ENCODE results near the gene TAS2R43. TPM values are rescaled to one million over a fixed set of nuclear protein-coding genes. Genes with fewer than 3 reads are reported as not detected.
"Not testable (repeated sequence)": the region's sequence is repeated elsewhere in the genome, so short reads cannot be mapped to it uniquely, and the experiment has no call there.

TAS2R43 gene
- polyA plus RNA-seq (ENCODE audit: insufficient read length in 4 of 4): under 1 TPM; 0.16 to 0.62 (median 0.40) TPM

- DNase-seq (ENCODE audit: low read depth in 4 of 4, low spot score in 3 of 4): no peak
Observed at GRCh38 chr12:11092128-11092527, at the start of gene TAS2R43. TSS of gene TAS2R43 (minus strand) at chr12:11092313. CDS start at chr12:11092229, 84 bp downstream.

GRCh38 chr12:11136075-11136474, 44.0 kb upstream of the TAS2R43 start:
- no peak for DNase-seq (ENCODE audit: low read depth in 4 of 4, low spot score in 3 of 4)

DNA sequence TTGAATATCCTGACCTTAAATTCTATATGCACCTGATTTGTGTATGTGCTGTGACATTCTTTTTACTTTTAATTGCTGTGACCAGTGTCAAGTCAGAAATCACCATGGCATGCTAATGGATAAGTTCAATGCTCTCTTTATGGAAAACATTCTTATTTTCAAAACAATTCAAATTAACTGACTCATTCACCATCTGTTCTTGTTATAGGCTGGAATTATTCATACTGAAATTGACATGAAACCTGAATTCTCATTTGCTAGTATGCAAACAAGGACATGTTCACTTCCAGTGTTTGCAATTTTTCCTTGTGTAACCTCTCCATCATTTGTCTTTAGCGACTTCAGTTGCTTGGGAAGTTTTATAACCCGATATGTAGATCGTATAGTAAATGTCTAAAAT, 42.2 kb upstream of the TAS2R43 start, which contains the start of gene TAS2R30:
TSS of gene TAS2R30 (minus strand) at position 340 of the 400 bp plus-strand sequence. CDS start 400 bp downstream, outside the sequence.
- no peak for DNase-seq (ENCODE audit: low read depth in 4 of 4, low spot score in 3 of 4)

GRCh38 chr12:11133816-11134215, 41.7 kb upstream of the TAS2R43 start:
- DNase-seq (ENCODE audit: low read depth in 4 of 4, low spot score in 3 of 4): no peak

DNA sequence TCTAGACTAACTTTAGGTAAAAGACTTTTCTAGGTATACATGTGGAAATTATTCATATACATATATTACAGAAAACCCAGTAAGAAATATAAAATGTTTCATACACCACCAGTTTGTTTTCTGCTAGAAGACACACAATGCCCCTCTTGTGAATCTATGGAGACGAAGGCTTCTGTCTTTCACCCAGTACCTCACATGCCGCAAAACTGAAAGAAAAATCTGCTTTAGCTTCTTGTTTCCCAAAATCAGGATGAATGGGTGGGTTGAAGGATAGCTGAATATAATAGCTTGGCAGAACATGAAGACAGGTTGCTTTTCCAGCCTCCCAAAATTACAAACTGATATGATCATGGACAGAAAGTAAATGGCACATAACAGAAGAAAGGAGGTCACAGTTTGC, 41.0 kb upstream of the TAS2R43 start:
- no peak for DNase-seq (ENCODE audit: low read depth in 4 of 4, low spot score in 3 of 4)

DNA sequence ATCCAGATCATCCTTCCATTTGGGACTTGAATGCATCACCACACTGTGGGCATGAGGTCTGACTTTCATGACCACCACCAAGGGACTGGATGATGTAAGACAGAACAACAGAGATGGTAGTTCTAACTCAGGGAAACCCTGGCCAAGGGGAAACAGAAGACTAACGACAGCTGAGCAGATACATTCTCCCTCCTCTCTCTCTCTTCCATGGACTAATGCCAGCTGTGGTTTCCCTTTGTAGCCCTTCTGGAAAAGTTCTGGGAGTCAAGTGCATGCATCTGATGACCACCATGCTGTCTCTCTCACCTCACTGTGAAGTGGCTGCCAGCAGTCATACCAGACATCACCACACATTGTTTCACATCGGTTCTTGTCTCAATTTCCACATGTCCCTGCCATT, 38.9 kb upstream of the TAS2R43 start:
- no peak for DNase-seq (ENCODE audit: low read depth in 4 of 4, low spot score in 3 of 4)

- no peak for DNase-seq (ENCODE audit: low read depth in 4 of 4, low spot score in 3 of 4)
Observed at GRCh38 chr12:11130382-11130781, 38.3 kb upstream of the TAS2R43 start.

GRCh38 chr12:11114130-11114529, 22.0 kb upstream of the TAS2R43 start:
- DNase-seq (ENCODE audit: low read depth in 4 of 4, low spot score in 3 of 4): not testable (repeated sequence)

DNA sequence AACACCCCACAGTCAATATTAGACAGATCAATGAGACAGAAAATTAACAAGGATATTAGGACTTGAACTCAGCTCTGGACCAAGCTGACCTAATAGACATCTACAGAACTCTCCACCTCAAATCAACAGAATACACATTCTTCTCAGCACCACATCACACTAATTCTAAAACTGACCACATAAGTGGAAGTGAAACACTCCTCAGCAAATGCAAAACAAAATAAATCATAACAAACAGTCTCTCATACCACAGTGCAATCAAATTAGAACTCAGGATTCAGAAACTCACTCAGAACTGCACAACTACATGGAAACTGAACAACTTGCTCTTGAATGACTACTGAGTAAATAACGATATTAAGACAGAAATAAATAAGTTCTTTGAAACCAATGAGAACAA, 19.1 kb upstream of the TAS2R43 start:
- DNase-seq (ENCODE audit: low read depth in 4 of 4, low spot score in 3 of 4): not testable (repeated sequence)

GRCh38 chr12:11108862-11109261, 16.7 kb upstream of the TAS2R43 start:
- DNase-seq (ENCODE audit: low read depth in 4 of 4, low spot score in 3 of 4): no peak

DNA sequence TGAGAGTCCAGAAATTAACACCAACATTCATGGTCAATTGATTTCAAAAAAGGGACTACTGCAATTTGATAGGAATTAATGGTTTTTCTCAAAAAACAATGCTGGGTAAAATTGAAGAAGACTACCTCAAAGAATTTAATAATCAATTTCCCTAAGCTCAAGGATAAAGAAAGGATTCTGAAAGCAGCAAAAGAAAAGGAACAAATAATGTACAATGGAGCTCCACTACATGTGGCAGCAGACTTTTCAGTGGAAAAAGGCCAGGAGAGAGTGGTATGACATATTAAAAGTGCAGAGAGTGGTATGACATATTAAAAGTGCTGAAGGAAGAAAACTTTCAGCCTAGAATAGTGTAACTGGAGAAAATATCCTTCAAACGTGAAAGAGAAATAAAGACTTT, 15.6 kb upstream of the TAS2R43 start:
- no peak for DNase-seq (ENCODE audit: low read depth in 4 of 4, low spot score in 3 of 4)

GRCh38 chr12:11106288-11106687, 14.2 kb upstream of the TAS2R43 start:
- DNase-seq (ENCODE audit: low read depth in 4 of 4, low spot score in 3 of 4): no peak

- DNase-seq (ENCODE audit: low read depth in 4 of 4, low spot score in 3 of 4): no peak
Observed at GRCh38 chr12:11105546-11105945, 13.4 kb upstream of the TAS2R43 start.

GRCh38 chr12:11094910-11095309, 2.8 kb upstream of the TAS2R43 start:
- not testable (repeated sequence) for DNase-seq (ENCODE audit: low read depth in 4 of 4, low spot score in 3 of 4)

- no peak for DNase-seq (ENCODE audit: low read depth in 4 of 4, low spot score in 3 of 4)
Observed at GRCh38 chr12:11089246-11089645, 2.9 kb downstream of the TAS2R43 start.

DNA sequence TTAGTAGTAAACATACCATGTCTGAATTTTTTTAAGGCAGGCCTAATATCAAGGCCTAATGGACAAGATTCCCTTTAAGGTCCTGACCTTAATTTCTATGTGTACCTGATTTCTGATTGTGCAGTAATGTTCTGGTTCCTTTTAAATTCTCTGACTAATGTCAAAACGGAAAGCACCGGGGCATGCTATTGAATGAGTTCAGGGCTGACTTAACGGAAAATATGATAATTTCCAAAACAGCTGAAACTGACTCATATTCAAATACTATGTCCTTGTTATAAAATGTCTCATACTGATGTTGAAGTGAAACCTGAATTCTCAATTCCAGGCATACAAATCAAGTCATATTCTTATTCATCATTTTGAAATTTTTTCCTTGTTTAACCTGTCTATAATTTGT, 6.7 kb downstream of the TAS2R43 start:
- DNase-seq (ENCODE audit: low read depth in 4 of 4, low spot score in 3 of 4): no peak

GRCh38 chr12:11081987-11082386, 10.1 kb downstream of the TAS2R43 start:
- DNase-seq (ENCODE audit: low read depth in 4 of 4, low spot score in 3 of 4): no peak

DNA sequence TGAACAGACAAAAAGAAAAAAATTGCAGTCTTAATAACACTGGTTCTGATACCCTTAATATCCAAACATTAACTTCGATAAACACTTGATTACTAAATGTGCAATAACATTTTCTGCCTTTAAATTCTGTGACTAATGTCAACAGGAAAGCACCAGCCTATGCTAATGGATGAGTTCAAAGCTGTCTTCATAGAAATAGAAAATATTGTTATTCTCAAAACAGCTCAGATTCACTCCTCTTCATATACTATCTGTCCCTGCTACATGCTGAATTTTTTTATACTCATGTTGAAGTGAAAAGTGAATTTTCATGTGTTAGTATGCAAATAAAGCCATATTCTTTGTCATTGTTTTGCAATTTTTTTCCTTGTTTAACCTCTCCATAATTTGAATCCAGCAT, 13.9 kb downstream of the TAS2R43 start:
- no peak for DNase-seq (ENCODE audit: low read depth in 4 of 4, low spot score in 3 of 4)

GRCh38 chr12:11075642-11076041, 16.5 kb downstream of the TAS2R43 start:
- no peak for DNase-seq (ENCODE audit: low read depth in 4 of 4, low spot score in 3 of 4)

DNA sequence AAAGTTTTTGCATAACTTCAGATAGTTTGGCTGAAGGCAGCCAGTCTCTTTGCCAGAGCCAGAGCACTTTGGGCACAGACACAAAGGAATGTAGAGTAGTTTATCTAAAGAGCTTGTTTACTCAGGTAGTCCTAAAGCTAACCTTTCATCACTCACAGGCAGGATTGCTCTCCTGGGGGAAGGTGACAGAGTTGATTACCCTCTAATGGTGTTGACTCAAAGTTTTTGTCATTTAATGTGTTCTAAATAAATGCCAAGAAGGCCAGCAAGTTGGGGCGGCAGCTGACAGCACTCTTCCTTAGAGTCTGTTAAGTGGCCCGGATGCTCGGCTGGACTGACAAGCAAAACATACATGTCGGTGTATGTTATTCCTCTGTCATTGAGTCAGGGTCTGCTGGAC, 20.7 kb downstream of the TAS2R43 start:
- DNase-seq (ENCODE audit: low read depth in 4 of 4, low spot score in 3 of 4): no peak

DNA sequence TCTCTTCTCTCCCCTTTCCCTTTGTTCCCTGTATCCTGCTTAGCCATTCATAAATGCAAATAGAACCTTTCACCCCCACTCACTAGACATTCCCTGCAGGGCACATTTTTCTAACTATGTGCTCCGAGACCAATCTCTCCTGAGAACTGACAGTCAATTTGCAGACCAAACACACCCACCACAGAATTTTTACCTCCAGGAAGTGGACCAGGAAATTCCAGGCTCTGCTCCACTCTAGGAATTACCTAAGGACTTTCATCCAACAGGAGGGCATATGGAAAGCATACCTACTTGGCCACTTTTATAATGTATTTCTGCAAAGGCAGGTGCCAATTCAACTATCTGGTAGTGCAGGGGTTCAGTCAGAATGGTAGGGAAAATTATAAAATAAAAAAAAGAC, 21.1 kb downstream of the TAS2R43 start:
- DNase-seq (ENCODE audit: low read depth in 4 of 4, low spot score in 3 of 4): no peak

DNA sequence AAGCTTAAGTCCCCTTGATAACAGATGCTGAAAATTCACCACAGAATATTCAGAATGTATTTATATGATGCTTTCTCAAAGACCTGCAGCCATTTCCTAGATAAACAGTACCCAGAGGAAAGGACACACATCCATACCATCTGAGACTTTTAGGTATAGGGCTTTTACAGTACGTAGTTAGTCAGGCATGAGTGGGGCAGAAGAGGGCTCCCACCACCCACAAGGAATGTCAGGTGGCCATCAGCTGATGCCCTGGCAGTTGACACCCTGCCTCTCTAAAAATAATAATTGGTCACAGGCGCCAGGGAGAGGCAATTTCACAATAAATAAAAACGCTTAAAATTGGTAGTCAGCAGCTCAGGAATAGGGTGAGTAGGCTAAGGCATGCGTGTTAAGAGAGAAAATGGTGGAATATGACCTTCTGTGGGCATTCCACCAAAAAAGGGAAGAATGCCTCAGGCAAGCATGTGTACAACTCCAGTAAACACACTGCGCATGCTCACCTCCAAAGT, 22.2 kb downstream of the TAS2R43 start:
- DNase-seq (ENCODE audit: low read depth in 4 of 4, low spot score in 3 of 4): no peak

DNA sequence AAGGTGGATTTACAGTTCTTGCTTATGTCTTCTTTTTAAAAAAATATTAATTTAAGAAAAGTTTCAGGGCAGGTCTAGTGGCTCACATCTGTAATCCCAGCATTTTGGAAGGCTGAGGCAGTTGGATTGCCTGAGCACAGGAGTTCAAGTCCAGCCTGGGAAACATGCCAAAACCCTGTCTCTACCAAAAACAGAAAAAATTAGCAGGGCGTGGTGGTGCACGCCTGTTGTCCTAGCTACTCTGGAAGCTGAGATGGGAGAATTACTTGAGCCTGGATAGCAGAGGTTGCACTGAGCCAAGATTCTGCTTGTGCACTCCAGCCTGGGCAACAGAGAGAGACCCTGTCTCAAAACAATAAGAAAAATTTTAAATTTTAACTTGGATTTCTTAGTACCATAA, 24.6 kb downstream of the TAS2R43 start:
- DNase-seq (ENCODE audit: low read depth in 4 of 4, low spot score in 3 of 4): no peak

Data from right renal pelvis (tissue), 4 donors.